Smooth muscle cell (in vitro differentiated cells): Measurements from ENCODE around the gene NKX6-2. TPM values are rescaled to one million over a fixed set of nuclear protein-coding genes. Genes with fewer than 3 reads are reported as not detected.

Source experiments
- DNase-seq: peaks from one replicate; lab custom pipeline; 2025; ENCODE audit not compliant: unreplicated experiment; lab: John Stamatoyannopoulos, UW
- H2AFZ ChIP-seq: fragments of 200-600 bp; sonication (generic); 2 replicates; pipeline ENCODE4 v1.6.0; 2016; ENCODE audit warnings: antibody characterized with exemption, low read depth, mild to moderate bottlenecking
- H3F3A ChIP-seq: fragments of 200-600 bp; sonication (generic); 2 replicates; pipeline ENCODE4 v1.6.0; 2017; ENCODE audit warnings: antibody characterized with exemption, low read depth
- H3K27ac ChIP-seq: fragments of 200-600 bp; sonication (generic); 2 replicates; pipeline ENCODE4 v1.5.1; 2016; ENCODE audit warnings: low read depth, mild to moderate bottlenecking
- H3K27me3 ChIP-seq: fragments of 200-600 bp; sonication (generic); 2 replicates; pipeline ENCODE4 v1.6.1; 2016; ENCODE audit warnings: low read depth, mild to moderate bottlenecking
- H3K36me3 ChIP-seq: fragments of 200-600 bp; sonication (generic); 2 replicates; pipeline ENCODE4 v1.5.1; 2016; ENCODE audit warnings: low read depth
- H3K4me1 ChIP-seq: fragments of 200-600 bp; sonication (generic); 2 replicates; pipeline ENCODE4 v1.5.1; 2016; ENCODE audit warnings: low read depth
- H3K4me2 ChIP-seq: fragments of 200-600 bp; sonication (generic); 2 replicates; pipeline ENCODE4 v1.6.0; 2016; ENCODE audit warnings: mild to moderate bottlenecking
- H3K4me3 ChIP-seq: fragments of 200-600 bp; sonication (generic); 2 replicates; pipeline ENCODE4 v1.5.1; 2016; ENCODE audit warnings: mild to moderate bottlenecking
- H3K79me2 ChIP-seq: fragments of 200-600 bp; sonication (generic); 2 replicates; pipeline ENCODE4 v1.6.0; 2016; ENCODE audit warnings: low read depth, mild to moderate bottlenecking
- H3K9ac ChIP-seq: fragments of 200-600 bp; sonication (generic); 2 replicates; pipeline ENCODE4 v1.6.0; 2016; ENCODE audit warnings: low read depth
- H3K9me3 ChIP-seq: fragments of 200-600 bp; sonication (generic); replicated peaks from 2 replicates; pipeline ENCODE4 v1.5.1; 2016; ENCODE audit warnings: low read depth
- H4K20me1 ChIP-seq: fragments of 200-600 bp; sonication (generic); 2 replicates; pipeline ENCODE4 v1.6.0; 2016; ENCODE audit warnings: low read depth
- CTCF ChIP-seq: fragments of 200-600 bp; sonication (generic); IDR thresholded peaks from 2 replicates; pipeline ENCODE4 v1.5.1; 2017; ENCODE audit warnings: borderline replicate concordance, mild to moderate bottlenecking, antibody characterized with exemption; ENCODE audit not compliant: insufficient read depth, poor library complexity, severe bottlenecking
- WGBS: methylation state at CpG from one replicate; pipeline ENCODE4 v1.1.7; 2016; ENCODE audit warnings: low lambda C conversion rate; 5-methylcytosine and 5-hydroxymethylcytosine counted together
- polyA plus RNA-seq: library from polyadenylated mRNA; unstranded; fragments of >200 nt; fragmentation: Nextera tagmentation; extraction: Ambion mirVana; gene quantifications from 2 replicates; pipeline ENCODE4 v1.2.1, GENCODE V29; 2016
- total RNA-seq: library from RNA; depleted of rRNA; stranded (reverse); fragments of >200 nt; gene quantifications from 2 replicates; pipeline ENCODE4 v1.2.3, GENCODE V29; 2014

The NKX6-2 gene
- total and polyA plus RNA-seq, 2 experiments from 2014 or later = 12.7 TPM; not detected in 1

DNA sequence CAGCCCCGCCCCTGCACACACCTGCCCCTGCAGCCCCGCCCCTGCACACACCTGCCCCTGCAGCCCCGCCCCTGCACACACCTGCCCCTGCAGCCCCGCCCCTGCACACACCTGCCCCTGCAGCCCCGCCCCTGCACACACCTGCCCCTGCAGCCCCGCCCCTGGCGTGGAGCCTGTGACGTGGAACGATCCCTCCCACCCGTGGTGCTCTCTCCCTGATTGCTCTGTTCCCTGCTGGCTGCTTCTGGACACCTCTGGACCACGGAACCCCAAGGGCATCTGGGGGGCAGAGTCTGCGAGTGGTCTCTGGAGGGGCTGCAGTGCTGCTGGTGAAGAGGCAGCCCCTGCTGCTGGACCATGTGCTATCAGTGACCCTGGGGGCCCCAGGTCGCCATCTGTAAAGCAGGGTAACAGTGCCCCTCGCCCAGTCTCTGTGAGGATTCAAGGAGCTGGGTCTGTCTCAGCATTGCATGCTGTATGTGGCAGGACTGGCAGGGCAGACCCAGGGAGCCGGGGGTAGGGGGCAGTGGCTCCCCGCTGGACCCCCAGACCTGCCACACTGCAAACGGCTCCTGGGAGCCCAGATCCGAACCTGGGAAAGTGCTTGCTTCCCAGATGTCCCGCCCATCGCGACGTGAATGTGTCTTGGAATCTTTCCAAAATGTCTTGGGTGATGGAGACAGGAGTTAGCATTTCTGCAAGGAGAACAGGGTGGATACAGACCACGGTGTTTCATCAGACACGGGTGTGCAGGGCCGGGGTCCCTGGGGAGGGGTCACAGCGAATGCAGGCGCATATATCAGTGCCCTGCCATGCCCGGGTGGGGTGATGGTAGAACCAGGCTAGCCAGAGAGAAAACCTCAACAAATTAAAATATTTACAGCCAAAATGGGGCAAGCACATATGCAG lies 27.9 kb upstream of the NKX6-2 start:
- Histone ChIP-seq H3F3A (no peaks in the 10 kb centered on the region), H3K9me3 (no peaks in the 10 kb centered on the region), H3K9ac (no peak overlapping the region), H4K20me1 (no peaks in the 10 kb centered on the region), H3K4me2 (no peak overlapping the region), H3K36me3 (no peaks in the 10 kb centered on the region), H3K27ac (no peak overlapping the region), H3K27me3 (peaks cover 4% of the 10 kb centered on the region), H3K79me2 (no peaks in the 10 kb centered on the region), H3K4me3 (no peak overlapping the region), H2AFZ (no peak overlapping the region), H3K4me1 (no peaks in the 10 kb centered on the region)
- WGBS = 86% methylated on average over 23 of the region's 28 CpGs
- DNase-seq = no peak
- no peak for TF ChIP-seq CTCF

- DNase-seq = no peak
- H3F3A ChIP-seq = no peaks in the 10 kb centered on the region
- WGBS = 90% methylated on average over 8 of the region's 10 CpGs
These were observed 27.1 kb upstream of the NKX6-2 start for GRCh38 chr10:132813001-132813401.

GRCh38 chr10:132812520-132812919 lies 26.6 kb upstream of the NKX6-2 start:
- TF ChIP-seq CTCF = no peak
- no peaks in the 10 kb centered on the region for H3F3A ChIP-seq
- no peaks in the 10 kb centered on the region for H3K27me3 ChIP-seq
- no peaks in the 10 kb centered on the region for H3K9me3 ChIP-seq
- no peak overlapping the region for H3K27ac ChIP-seq
- no peaks in the 10 kb centered on the region for H3K36me3 ChIP-seq
- H3K4me2 ChIP-seq = no peak overlapping the region
- no peak overlapping the region for H2AFZ ChIP-seq
- H3K9ac ChIP-seq = no peak overlapping the region
- no peaks in the 10 kb centered on the region for H3K4me1 ChIP-seq
- no peaks in the 10 kb centered on the region for H4K20me1 ChIP-seq
- no peak for DNase-seq
- no peaks in the 10 kb centered on the region for H3K79me2 ChIP-seq
- WGBS = 89% methylated on average over 5 of the region's 11 CpGs
- no peak overlapping the region for H3K4me3 ChIP-seq

More at GRCh38 chr10:132813001-132813401, 27.1 kb upstream of the NKX6-2 start:
- no peaks in the 10 kb centered on the region for H4K20me1 ChIP-seq
- no peak overlapping the region for H2AFZ ChIP-seq
- no peak overlapping the region for H3K4me2 ChIP-seq
- TF ChIP-seq CTCF = no peak
- H3K9me3 ChIP-seq = no peaks in the 10 kb centered on the region
- H3K4me3 ChIP-seq = no peak overlapping the region
- no peaks in the 10 kb centered on the region for H3K79me2 ChIP-seq
- H3K27me3 ChIP-seq = peaks cover 4% of the 10 kb centered on the region
- no peak overlapping the region for H3K27ac ChIP-seq
- no peaks in the 10 kb centered on the region for H3K36me3 ChIP-seq
- H3K4me1 ChIP-seq = no peaks in the 10 kb centered on the region
- H3K9ac ChIP-seq = no peak overlapping the region
